Suprapubic skin (tissue), 4 donors: ENCODE data around the gene NPIPB2. TPM values are rescaled to one million over a fixed set of nuclear protein-coding genes. Genes with fewer than 3 reads are reported as not detected.

Experiments used
- DNase-seq, 2 donors: peaks; one replicate each; pipeline ENCODE4 v3.0.0-alpha.2; 2019; ENCODE audit warnings: low spot score in 2 of 2
- H3K27ac ChIP-seq: fragments of 200-600 bp; sonication (generic); one replicate; pipeline ENCODE4 v1.5.1; 2019
- H3K27me3 ChIP-seq: fragments of 200-600 bp; sonication (generic); one replicate; pipeline ENCODE4 v1.5.1; 2019
- H3K36me3 ChIP-seq: fragments of 200-600 bp; sonication (generic); one replicate; pipeline ENCODE4 v1.5.1; 2019
- H3K4me1 ChIP-seq: fragments of 200-600 bp; sonication (generic); one replicate; pipeline ENCODE4 v1.5.1; 2019
- H3K4me3 ChIP-seq: fragments of 200-600 bp; sonication (generic); one replicate; pipeline ENCODE4 v1.5.1; 2019; ENCODE audit warnings: mild to moderate bottlenecking
- H3K9me3 ChIP-seq: fragments of 200-600 bp; sonication (generic); one replicate; pipeline ENCODE4 v1.5.1; 2019
- CTCF ChIP-seq, 2 donors: fragments of 200-600 bp in 1 of 2; fragments of 450-650 bp in 1 of 2; sonication (generic) in 1 of 2; IDR thresholded peaks; one replicate each; pipeline ENCODE4 v1.5.1; 2016 to 2019; ENCODE audit warnings: antibody characterized with exemption in 2 of 2, mild to moderate bottlenecking in 1 of 2, moderate library complexity in 1 of 2
- EP300 ChIP-seq: sonication (generic); formaldehyde crosslinking; IDR thresholded peaks from one replicate; pipeline ENCODE4 v1.6.1; 2017; ENCODE audit warnings: antibody characterized with exemption
- POLR2A ChIP-seq, 2 donors: fragments of 450-650 bp; IDR thresholded peaks; one replicate each; pipeline ENCODE4 v1.6.1; 2017; ENCODE audit warnings: antibody characterized with exemption in 2 of 2, mild to moderate bottlenecking in 2 of 2, moderate library complexity in 2 of 2
- POLR2AphosphoS5 ChIP-seq, 3 donors: sonication (generic); formaldehyde crosslinking; IDR thresholded peaks; one replicate each; pipeline ENCODE4 v1.6.1; 2017; ENCODE audit warnings: antibody characterized with exemption in 3 of 3
- WGBS: methylation state at CpG from one replicate; pipeline ENCODE4 v1.1.5; 2018; 5-methylcytosine and 5-hydroxymethylcytosine counted together
- total RNA-seq, 4 donors: library from RNA; depleted of rRNA; stranded (reverse); fragments of >200 nt; gene quantifications; one replicate each; pipeline ENCODE4 v1.1.0, GENCODE V29; 2016

The NPIPB2 gene
- total RNA-seq, 4 donors from 2014 or later: 10.4 to 59.9 (median 12.4) TPM

GRCh38 chr16:11913425-11914079 lies 28.3 kb downstream of the NPIPB2 start:
- no peaks in the 10 kb centered on the region for H3K9me3 ChIP-seq
- TF ChIP-seq POLR2A (IDR thresholded peaks at IDR 0.05) (no peak), POLR2AphosphoS5 (IDR thresholded peaks at IDR 0.05) (no peak), EP300 (no peak), CTCF (IDR thresholded peaks at IDR 0.05) (no peak)
- peaks cover 54% of the 10 kb centered on the region for H3K4me1 ChIP-seq
- H3K27me3 ChIP-seq: no peaks in the 10 kb centered on the region
- DNase-seq: no peak
- H3K4me3 ChIP-seq: peak overlapping the region; percentile 98
- 59% methylated on average over 12 of the region's 12 CpGs for WGBS
- peak overlapping the region; percentile 3 for H3K27ac ChIP-seq
- H3K36me3 ChIP-seq: no peaks in the 10 kb centered on the region

GRCh38 chr16:11909653-11910545 lies 31.9 kb downstream of the NPIPB2 start:
- Histone ChIP-seq H3K36me3 (no peaks in the 10 kb centered on the region), H3K4me1 (peaks cover 61% of the 10 kb centered on the region), H3K27ac (no peak overlapping the region), H3K9me3 (no peaks in the 10 kb centered on the region), H3K27me3 (no peaks in the 10 kb centered on the region), H3K4me3 (no peak overlapping the region)
- TF ChIP-seq CTCF (IDR thresholded peaks at IDR 0.05) (no peak), POLR2A (IDR thresholded peaks at IDR 0.05) (no peak), EP300 (no peak), POLR2AphosphoS5 (IDR thresholded peaks at IDR 0.05) (no peak)
- DNase-seq: no peak
- 86% methylated on average over 18 of the region's 18 CpGs for WGBS

GRCh38 chr16:11907160-11907970 lies 34.5 kb downstream of the NPIPB2 start:
- Histone ChIP-seq H3K27ac (no peak overlapping the region), H3K4me3 (no peak overlapping the region), H3K27me3 (no peaks in the 10 kb centered on the region), H3K36me3 (no peaks in the 10 kb centered on the region), H3K4me1 (peaks cover 39% of the 10 kb centered on the region), H3K9me3 (no peaks in the 10 kb centered on the region)
- 90% methylated on average over 8 of the region's 8 CpGs for WGBS
- DNase-seq: no peak
- TF ChIP-seq EP300 (no peak), POLR2A (IDR thresholded peaks at IDR 0.05) (no peak), CTCF (IDR thresholded peaks at IDR 0.05) (no peak), POLR2AphosphoS5 (IDR thresholded peaks at IDR 0.05) (no peak)

- H3K4me1 ChIP-seq: peaks cover 21% of the 10 kb centered on the region
- WGBS: 82% methylated on average over 6 of the region's 6 CpGs
Measured at GRCh38 chr16:11903906-11904305, 37.9 kb downstream of the NPIPB2 start.

More at GRCh38 chr16:11903906-11904305, 37.9 kb downstream of the NPIPB2 start:
- DNase-seq: no peak
- Histone ChIP-seq H3K9me3 (no peaks in the 10 kb centered on the region), H3K4me3 (no peak overlapping the region), H3K27me3 (no peaks in the 10 kb centered on the region), H3K36me3 (no peaks in the 10 kb centered on the region), H3K27ac (no peak overlapping the region)
- TF ChIP-seq POLR2A (IDR thresholded peaks at IDR 0.05) (no peak), EP300 (no peak), CTCF (IDR thresholded peaks at IDR 0.05) (no peak), POLR2AphosphoS5 (IDR thresholded peaks at IDR 0.05) (no peak)
